SKM-1 treated with dmso at 0.1 percent for 144 hours (cell line): ENCODE data around the gene DOCK10.
"Not testable (repeated sequence)": the region's sequence is repeated elsewhere in the genome, so short reads cannot be mapped to it uniquely, and the experiment has no call there.

ENCODE experiments used
- DNase-seq: peaks from one replicate; lab custom pipeline; 2025; ENCODE audit not compliant: unreplicated experiment; lab: John Stamatoyannopoulos, UW

Gene DOCK10

DNA sequence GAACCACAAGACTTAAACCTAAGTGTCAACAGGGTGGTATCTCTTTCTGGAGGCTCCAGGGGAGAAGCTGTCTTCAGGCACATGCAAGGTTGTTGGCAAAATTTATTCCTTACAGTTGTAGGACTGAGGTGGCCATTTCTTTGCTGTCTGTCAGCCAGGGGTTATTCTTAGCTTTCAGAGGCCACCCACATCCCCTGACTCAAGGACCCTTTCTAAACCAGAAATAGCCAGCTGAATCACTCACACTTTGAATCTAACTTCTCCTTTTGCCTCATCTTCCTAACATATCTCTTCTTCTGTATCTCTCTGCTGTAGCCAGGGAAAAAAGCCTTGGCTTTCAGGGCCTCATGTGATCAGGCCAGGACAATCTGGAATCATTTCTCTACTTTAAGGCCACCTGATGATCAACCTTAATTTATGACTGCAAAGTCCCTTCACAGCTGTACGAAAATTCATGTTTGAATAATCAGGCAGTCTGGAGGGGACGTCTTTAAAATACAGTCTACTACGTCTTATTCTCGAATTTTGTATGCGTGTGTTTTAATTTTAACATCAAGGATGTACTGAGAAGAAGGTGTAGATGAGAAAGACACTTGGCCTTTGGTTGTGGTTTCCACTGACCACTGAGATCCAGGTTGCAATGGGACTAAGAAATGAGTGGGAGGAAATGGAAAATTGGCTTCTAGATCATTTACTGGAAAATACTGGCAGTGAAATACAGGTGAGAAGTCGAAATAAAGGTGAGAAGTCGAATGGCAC lies 90.4 kb downstream of the DOCK10 start:
- peak; percentile 42 for DNase-seq

DNA sequence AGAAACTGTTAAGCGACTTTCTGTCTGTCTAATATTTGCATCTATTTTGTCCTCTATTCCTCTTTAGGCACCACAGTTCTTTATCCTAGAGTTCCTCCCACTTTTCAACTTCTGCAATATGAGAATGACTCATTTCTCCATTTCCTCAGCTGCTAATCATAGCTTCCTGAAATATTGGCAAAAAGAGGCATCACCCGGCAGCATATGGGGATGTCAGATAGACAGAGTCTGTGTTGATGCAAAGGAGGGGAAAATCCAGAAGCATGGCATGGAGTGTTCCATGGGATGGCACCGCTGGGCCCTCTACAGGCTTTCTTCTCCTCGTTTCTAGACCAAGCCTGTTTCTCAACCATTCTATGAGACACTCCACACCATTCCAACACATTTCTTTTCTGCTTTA lies 93.4 kb downstream of the DOCK10 start:
- DNase-seq: peak; percentile 93

DNA sequence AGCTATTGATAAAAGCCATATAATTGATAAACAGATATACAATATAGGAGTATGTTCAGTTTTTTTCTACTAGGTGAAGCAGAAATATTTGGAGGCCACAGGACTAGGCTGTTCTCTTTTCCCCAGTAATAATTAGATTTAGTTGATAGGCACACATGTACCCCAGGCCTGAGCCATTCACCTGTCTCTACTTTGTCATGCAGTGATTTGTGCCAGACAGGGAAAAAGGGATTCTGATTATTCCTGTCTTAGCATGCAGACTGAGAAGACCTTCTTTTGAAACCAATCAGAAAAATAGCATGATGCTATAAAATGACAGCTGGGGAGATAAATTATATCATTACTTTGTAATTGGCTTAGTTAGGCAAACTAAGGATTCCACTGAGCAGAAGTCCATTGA lies 94.3 kb downstream of the DOCK10 start:
- no peak for DNase-seq

- DNase-seq: no peak
Measured at GRCh38 chr2:224947566-224947965, 94.7 kb downstream of the DOCK10 start.

DNA sequence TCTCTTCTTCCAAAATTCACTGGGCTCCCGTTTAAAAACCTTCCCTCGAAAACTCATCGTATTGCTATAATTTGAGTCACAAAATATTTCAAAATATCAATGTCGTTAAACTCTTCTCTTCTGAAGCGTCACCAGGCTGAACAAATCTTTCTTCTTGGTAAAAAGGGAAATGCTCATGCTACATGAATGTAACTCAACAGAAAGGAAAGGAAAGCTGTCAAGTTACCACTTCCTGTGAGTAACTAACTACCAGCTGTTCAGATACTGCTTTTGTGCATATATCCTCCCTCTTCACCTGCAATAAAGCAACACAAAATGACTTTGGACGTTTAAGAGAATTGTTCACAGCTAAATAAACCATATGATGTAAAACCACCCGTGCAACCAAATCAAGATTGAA lies 95.4 kb downstream of the DOCK10 start:
- peak; percentile 84 for DNase-seq

GRCh38 chr2:224944707-224945547 lies 97.3 kb downstream of the DOCK10 start:
- peak; percentile 70 for DNase-seq

GRCh38 chr2:224943601-224944041 lies 98.6 kb downstream of the DOCK10 start:
- not testable (repeated sequence) for DNase-seq

- DNase-seq: no peak
Measured at GRCh38 chr2:224941960-224942359, 100.3 kb downstream of the DOCK10 start.

DNA sequence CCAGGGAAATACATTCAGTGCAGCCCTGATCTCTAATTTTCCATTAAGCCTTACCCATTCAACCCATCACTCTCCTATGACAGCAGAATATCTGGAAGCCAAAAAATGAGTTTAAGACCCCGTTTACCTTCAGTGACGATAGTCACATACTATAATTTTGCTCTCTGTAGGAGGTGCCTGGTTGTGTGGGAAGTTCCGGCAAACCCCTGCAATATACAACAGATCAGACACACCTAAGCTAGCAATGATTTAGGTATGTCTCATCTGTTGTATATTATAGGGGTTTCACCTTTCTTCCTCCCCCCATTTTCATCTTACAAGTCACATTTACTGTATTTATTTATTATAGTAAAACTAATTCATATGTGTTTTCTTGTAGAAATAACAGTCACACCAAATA lies 101.7 kb downstream of the DOCK10 start:
- no peak for DNase-seq

DNA sequence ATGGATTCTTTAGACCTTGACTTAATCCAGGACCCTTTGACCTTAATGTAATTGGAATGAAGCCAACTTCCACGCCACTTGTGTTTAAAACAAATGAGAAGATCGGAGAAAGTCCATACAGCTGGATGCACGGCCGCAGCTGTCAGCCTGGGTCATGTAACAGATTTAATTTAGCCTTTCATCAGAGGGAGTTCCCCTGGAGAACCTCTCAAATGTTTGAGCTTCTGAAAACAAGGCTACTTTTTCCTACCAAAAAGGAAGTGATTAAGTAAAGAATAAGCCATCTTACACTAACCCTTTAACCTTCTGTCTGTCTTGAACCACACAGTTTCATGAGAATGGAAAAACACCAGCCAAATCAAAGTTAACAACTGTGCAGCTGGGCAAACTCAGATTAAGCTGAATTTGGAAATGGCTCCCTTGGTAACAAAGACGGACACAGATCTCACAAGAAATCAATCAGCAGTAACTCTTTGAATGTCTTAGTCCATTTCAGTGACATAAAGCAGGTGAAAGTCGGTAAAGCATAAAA lies 103.6 kb downstream of the DOCK10 start:
- no peak for DNase-seq

GRCh38 chr2:224937887-224938286 lies 104.4 kb downstream of the DOCK10 start:
- no peak for DNase-seq

DNA sequence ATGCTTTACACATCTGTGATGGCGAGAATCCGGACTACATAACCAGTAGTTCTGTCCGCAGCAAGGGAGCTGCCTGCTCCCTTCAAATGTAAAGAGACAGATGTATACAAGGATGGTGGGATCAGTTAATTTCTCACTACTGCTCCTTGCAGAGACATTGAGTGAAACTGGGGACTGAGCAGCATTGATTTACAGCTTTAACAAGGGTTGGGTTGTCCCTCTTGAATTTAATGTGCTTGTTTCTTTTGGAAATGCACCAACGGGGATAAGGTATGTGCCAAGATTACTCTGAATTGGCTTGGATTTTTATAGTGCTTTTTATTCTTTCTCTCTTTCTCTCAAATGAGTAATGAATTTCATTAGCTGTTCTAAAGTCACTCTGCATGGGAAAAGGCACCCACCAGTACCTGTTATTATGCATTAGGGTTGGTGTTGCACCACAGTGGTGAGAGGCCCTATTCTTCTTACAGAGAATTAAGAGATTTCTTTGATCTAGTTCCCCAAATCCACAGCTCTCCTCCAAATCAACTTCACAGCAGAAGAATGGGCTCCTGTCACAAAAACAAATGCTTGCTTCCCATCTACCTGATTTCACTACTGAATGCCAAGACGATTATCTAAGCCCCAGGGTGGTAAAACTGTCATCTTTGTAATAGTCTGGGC lies 107.6 kb downstream of the DOCK10 start:
- no peak for DNase-seq

- no peak for DNase-seq
Measured at GRCh38 chr2:224933431-224933830, 108.8 kb downstream of the DOCK10 start.

DNA sequence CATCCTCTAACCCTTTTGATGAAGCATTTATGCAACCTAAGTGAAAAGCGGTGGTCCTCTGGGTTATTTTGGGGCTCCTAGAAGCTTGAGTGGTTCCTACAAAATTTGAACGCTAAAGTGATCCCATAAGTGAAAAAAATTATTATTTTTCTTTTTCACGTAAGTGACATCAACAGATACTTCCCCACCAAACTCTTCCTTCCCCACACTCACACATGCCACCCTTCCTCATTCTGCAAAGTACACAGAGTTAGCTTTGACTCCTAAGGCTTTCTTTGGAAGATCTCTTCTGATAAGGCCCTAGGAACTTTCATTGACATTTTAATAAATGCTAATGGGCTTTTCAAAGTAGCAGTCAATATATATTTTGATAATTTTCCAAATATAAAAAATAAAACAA lies 109.7 kb downstream of the DOCK10 start:
- DNase-seq: no peak

DNA sequence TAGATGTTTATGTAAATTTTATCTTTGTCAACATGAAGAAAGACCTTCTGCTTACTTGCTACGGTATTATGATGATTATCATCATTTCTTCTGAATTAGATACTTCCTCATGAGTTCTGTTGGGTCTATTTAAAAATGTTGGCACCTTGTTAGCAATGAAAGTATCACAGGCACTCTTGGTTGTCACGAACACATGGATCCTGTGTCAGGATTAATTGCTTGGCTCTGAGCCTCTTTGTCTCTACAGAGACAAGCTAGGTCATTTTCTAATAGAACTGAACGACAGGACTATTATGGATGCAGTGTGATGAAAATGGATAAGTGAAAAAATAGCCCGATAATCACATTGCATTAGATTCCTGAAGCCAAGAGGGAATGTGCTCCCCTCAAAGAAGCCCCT lies 110.3 kb downstream of the DOCK10 start:
- no peak for DNase-seq

GRCh38 chr2:224930990-224931389 lies 111.3 kb downstream of the DOCK10 start:
- DNase-seq: no peak

GRCh38 chr2:224930124-224930523 lies 112.1 kb downstream of the DOCK10 start:
- peak; percentile 50 for DNase-seq

DNA sequence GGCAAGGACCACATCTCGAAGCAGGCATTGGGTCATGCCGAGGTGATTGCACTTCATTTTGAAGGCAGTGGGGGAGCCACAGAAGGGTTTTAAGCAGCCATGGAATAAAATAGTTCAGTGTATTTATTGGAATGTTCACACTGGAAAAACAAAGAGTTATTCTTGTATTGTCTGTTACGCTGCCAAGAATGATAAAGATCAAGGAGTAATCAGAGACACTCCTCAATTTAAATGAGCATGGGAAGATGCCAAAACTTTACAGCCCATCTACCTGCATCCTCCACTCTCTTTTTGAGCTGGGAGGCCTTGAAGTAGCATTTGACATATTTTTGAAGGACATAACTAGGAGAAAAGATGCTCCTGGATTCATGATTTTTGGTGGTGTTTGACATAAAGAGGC lies 112.8 kb downstream of the DOCK10 start:
- DNase-seq: no peak

DNA sequence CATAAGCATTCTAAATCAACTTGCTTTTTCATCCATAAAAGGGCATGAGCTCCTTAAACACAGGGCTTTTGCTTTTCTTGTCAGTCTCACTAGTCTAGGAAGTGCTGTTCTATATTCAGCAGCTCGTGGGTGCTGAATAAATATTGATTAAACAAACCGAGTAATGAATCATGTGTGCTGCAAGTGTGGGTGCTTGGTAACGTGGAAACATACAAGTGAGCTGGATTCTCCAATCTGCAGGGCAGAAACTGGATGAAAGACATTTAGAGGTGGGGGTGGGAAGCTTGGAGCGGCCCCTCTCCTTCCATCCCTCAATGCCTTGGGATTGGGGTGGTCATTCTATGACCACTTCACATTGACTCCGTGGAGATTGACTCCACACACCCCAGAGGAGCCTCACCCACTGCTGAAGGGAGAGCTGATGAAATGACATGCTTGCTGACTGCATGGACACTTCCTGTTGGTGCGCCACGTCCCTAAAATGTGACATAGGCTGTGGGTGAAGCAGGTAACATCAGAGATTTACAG lies 114.6 kb downstream of the DOCK10 start:
- DNase-seq: peak; percentile 60

GRCh38 chr2:224927011-224927410 lies 115.3 kb downstream of the DOCK10 start:
- DNase-seq: no peak

DNA sequence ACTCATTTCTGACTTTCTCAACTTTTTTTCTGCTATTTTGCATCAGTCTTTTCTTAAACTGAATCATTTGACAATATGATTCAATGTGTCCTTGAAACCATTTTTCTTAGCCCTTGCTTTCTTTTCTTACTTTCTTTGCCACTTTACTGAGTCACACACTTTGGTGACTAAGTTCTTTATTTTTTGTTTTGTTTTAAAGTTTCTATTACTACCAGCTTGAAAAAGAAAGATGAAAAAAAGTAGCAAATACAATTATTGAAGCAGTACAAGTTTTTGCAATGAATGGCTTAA lies 116.5 kb downstream of the DOCK10 start:
- no peak for DNase-seq
